GM19025 (cell line): Measurements from ENCODE around the gene LCE3B.
"Not testable (repeated sequence)": the region's sequence is repeated elsewhere in the genome, so short reads cannot be mapped to it uniquely, and the experiment has no call there.

ENCODE experiments used
- ATAC-seq: cut with Tn5 transposase; IDR thresholded peaks from one replicate; pipeline ENCODE4 v1.9.1; 2021; ENCODE audit warnings: mild to moderate bottlenecking, low read depth, moderate library complexity; ENCODE audit not compliant: unreplicated experiment

LCE3B gene

GRCh38 chr1:152613511-152613910, at the start of gene LCE3B:
LCE3B (plus strand) TSS chr1:152613811; CDS start chr1:152613811, 0 bp downstream.
- no peak for ATAC-seq

GRCh38 chr1:152565115-152565514, 48.5 kb upstream of the LCE3B start:
- no peak for ATAC-seq

GRCh38 chr1:152565535-152566215, 47.9 kb upstream of the LCE3B start:
- no peak for ATAC-seq

- ATAC-seq = no peak
Measured at GRCh38 chr1:152566681-152567080, 46.9 kb upstream of the LCE3B start, which contains the start of gene LCE3E. LCE3E (minus strand) TSS chr1:152566780; CDS start chr1:152566208, 572 bp downstream.

- ATAC-seq = no peak
Measured at GRCh38 chr1:152577168-152577567, 36.4 kb upstream of the LCE3B start.

- not testable (repeated sequence) for ATAC-seq
Measured at GRCh38 chr1:152579526-152579925, 34.1 kb upstream of the LCE3B start.

- ATAC-seq = no peak
Measured at GRCh38 chr1:152580433-152580832, 33.2 kb upstream of the LCE3B start, which contains the start of gene LCE3D. LCE3D (minus strand) TSS chr1:152580516; CDS start chr1:152579936, 580 bp downstream.

- ATAC-seq = no peak
Measured at GRCh38 chr1:152582647-152583046, 31.0 kb upstream of the LCE3B start.

- ATAC-seq = no peak
Measured at GRCh38 chr1:152585586-152585985, 28.0 kb upstream of the LCE3B start.

GRCh38 chr1:152596986-152597385, 16.6 kb upstream of the LCE3B start:
- ATAC-seq = no peak

GRCh38 chr1:152599934-152600333, 13.7 kb upstream of the LCE3B start, which contains the start of gene LCE3C:
LCE3C (plus strand) TSS chr1:152600234; CDS start chr1:152600732, 498 bp downstream.
- no peak for ATAC-seq

GRCh38 chr1:152621993-152622392, 8.4 kb downstream of the LCE3B start:
- ATAC-seq = no peak

GRCh38 chr1:152622803-152623202, 9.2 kb downstream of the LCE3B start, which contains the start of gene LCE3A:
LCE3A (minus strand) TSS chr1:152623103; CDS start chr1:152623103, 0 bp downstream.
- ATAC-seq = no peak

- no peak for ATAC-seq
Measured at GRCh38 chr1:152623203-152623844, 9.7 kb downstream of the LCE3B start.

- ATAC-seq = no peak
Measured at GRCh38 chr1:152626744-152627143, 13.1 kb downstream of the LCE3B start.

GRCh38 chr1:152630596-152630995, 17.0 kb downstream of the LCE3B start:
- ATAC-seq = no peak

- no peak for ATAC-seq
Measured at GRCh38 chr1:152640351-152640750, 26.7 kb downstream of the LCE3B start.

- no peak for ATAC-seq
Measured at GRCh38 chr1:152643945-152644344, 30.3 kb downstream of the LCE3B start.

- ATAC-seq = no peak
Measured at GRCh38 chr1:152645146-152645545, 31.5 kb downstream of the LCE3B start.

GRCh38 chr1:152646656-152647055, 33.0 kb downstream of the LCE3B start:
- ATAC-seq = no peak

- no peak for ATAC-seq
Measured at GRCh38 chr1:152654110-152654509, 40.5 kb downstream of the LCE3B start.

GRCh38 chr1:152656459-152656858, 42.8 kb downstream of the LCE3B start:
- no peak for ATAC-seq
